ENCODE results near the gene MAGEF1.

GRCh38 chr3:184727357-184728009 lies 15.6 kb upstream of the MAGEF1 start:
- TF ChIP-seq EZH2phosphoT487 (IDR thresholded peaks at IDR 0.05; ENCODE audit: unreplicated experiment): no peak
- TF ChIP-seq, protein P1, sequence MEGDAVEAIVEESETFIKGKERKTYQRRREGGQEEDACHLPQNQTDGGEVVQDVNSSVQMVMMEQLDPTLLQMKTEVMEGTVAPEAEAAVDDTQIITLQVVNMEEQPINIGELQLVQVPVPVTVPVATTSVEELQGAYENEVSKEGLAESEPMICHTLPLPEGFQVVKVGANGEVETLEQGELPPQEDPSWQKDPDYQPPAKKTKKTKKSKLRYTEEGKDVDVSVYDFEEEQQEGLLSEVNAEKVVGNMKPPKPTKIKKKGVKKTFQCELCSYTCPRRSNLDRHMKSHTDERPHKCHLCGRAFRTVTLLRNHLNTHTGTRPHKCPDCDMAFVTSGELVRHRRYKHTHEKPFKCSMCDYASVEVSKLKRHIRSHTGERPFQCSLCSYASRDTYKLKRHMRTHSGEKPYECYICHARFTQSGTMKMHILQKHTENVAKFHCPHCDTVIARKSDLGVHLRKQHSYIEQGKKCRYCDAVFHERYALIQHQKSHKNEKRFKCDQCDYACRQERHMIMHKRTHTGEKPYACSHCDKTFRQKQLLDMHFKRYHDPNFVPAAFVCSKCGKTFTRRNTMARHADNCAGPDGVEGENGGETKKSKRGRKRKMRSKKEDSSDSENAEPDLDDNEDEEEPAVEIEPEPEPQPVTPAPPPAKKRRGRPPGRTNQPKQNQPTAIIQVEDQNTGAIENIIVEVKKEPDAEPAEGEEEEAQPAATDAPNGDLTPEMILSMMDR (conservative IDR thresholded peaks at IDR 0.05; ENCODE audit: low read depth in 2 of 2): peak; percentile 90 to 98
- no peak for TF ChIP-seq POLR2AphosphoS5 (IDR thresholded peaks at IDR 0.05; ENCODE audit: low read depth)
- TF ChIP-seq, protein P2, sequence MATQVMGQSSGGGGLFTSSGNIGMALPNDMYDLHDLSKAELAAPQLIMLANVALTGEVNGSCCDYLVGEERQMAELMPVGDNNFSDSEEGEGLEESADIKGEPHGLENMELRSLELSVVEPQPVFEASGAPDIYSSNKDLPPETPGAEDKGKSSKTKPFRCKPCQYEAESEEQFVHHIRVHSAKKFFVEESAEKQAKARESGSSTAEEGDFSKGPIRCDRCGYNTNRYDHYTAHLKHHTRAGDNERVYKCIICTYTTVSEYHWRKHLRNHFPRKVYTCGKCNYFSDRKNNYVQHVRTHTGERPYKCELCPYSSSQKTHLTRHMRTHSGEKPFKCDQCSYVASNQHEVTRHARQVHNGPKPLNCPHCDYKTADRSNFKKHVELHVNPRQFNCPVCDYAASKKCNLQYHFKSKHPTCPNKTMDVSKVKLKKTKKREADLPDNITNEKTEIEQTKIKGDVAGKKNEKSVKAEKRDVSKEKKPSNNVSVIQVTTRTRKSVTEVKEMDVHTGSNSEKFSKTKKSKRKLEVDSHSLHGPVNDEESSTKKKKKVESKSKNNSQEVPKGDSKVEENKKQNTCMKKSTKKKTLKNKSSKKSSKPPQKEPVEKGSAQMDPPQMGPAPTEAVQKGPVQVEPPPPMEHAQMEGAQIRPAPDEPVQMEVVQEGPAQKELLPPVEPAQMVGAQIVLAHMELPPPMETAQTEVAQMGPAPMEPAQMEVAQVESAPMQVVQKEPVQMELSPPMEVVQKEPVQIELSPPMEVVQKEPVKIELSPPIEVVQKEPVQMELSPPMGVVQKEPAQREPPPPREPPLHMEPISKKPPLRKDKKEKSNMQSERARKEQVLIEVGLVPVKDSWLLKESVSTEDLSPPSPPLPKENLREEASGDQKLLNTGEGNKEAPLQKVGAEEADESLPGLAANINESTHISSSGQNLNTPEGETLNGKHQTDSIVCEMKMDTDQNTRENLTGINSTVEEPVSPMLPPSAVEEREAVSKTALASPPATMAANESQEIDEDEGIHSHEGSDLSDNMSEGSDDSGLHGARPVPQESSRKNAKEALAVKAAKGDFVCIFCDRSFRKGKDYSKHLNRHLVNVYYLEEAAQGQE (IDR thresholded peaks at IDR 0.05; ENCODE audit: unreplicated experiment): no peak
